ENCODE measurements around the gene RASSF8.

The RASSF8 gene

DNA sequence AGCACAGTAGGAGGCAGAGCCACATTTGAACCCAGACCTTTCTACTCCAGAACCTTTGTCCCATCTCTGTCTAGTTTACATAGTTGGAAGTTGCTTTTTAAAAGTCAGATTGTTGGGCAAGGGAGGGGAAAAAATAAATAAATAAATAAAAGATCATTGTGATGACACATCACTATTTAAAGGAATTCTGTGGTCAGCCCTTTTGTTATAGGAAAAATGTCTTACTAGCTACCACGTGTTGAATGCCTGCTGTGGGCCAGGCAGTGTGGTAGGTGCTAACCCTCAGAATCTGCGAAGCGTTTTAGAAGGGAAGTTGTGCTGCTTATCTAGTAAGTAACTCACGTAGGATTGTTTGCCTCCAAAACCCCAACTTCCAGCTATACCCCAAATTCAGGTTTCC lies 104.1 kb downstream of the RASSF8 start:
- H3K4me3 ChIP-seq (ENCODE audit: control insufficient read depth, low read depth, low read length) = no peak overlapping the region
- DNase-seq (ENCODE audit: low read depth) = peak; percentile 62
- TF ChIP-seq, protein P1, sequence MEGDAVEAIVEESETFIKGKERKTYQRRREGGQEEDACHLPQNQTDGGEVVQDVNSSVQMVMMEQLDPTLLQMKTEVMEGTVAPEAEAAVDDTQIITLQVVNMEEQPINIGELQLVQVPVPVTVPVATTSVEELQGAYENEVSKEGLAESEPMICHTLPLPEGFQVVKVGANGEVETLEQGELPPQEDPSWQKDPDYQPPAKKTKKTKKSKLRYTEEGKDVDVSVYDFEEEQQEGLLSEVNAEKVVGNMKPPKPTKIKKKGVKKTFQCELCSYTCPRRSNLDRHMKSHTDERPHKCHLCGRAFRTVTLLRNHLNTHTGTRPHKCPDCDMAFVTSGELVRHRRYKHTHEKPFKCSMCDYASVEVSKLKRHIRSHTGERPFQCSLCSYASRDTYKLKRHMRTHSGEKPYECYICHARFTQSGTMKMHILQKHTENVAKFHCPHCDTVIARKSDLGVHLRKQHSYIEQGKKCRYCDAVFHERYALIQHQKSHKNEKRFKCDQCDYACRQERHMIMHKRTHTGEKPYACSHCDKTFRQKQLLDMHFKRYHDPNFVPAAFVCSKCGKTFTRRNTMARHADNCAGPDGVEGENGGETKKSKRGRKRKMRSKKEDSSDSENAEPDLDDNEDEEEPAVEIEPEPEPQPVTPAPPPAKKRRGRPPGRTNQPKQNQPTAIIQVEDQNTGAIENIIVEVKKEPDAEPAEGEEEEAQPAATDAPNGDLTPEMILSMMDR (conservative IDR thresholded peaks at IDR 0.05; ENCODE audit: control insufficient read depth, insufficient read depth, low read depth, low read length) = no peak

DNA sequence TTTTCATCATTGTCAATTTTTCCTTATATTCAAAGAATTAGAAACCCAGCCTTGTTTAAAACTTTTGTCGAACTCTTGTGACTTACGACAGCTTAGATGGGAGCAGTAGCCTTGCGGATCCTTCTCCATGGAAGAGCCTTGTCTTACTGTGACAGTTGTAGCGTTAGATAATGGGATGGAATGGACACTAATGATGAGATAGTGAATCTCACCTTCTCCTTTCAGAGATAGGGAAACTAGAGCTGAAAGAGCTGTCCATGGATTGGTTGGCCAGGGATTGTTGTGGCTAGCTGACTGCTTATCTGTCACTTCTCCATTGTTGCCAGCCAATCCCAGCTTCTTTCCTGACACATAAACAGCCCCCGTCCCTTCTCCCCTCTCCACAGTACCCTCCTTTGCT lies 107.0 kb downstream of the RASSF8 start:
- H3K4me3 ChIP-seq (ENCODE audit: control insufficient read depth, low read depth, low read length) = no peak overlapping the region
- no peak for DNase-seq (ENCODE audit: low read depth)
- TF ChIP-seq, protein P1 (conservative IDR thresholded peaks at IDR 0.05; ENCODE audit: control insufficient read depth, insufficient read depth, low read depth, low read length) = no peak

DNA sequence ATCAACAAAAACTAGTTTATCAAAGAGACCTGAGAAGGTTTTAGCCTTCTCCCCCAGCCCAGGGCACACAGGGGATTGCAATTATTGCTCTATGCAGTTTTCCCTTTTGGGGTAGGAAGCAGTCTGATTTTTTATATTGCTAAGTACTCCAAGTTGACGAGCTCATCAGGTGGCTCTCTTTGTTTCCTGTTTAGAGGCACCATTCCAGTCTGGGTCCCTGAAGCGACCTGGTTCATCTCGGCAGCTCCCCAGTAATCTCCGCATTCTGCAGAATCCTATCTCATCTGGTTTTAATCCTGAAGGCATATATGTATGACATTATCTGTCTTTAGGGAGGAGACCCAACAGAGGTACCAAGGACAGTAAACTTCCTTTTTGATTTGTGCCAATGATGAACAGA lies 110.0 kb downstream of the RASSF8 start:
- no peak overlapping the region for H3K4me3 ChIP-seq (ENCODE audit: control insufficient read depth, low read depth, low read length)
- DNase-seq (ENCODE audit: low read depth) = no peak
- TF ChIP-seq, protein P1 (conservative IDR thresholded peaks at IDR 0.05; ENCODE audit: control insufficient read depth, insufficient read depth, low read depth, low read length) = no peak

DNA sequence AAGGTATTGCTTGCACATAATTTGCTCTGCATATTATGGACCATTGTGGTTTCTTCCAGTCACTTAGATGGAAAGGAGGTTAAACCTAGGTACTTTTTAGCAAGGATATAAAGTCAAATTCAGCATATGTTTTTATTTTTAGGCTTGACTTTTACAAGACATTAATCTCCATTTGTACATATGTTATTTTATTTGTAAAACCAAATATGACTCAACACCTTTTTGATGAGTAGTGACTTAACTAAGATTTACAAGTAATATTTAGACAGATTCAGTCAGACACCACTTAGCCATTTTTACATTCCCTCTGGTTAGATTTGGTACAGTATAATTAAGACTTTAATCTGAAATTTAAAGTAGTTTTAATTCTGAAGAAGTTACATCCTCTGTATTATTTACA lies 111.3 kb downstream of the RASSF8 start:
- no peak for DNase-seq (ENCODE audit: low read depth)
- H3K4me3 ChIP-seq (ENCODE audit: control insufficient read depth, low read depth, low read length) = no peak overlapping the region
- TF ChIP-seq, protein P1 (conservative IDR thresholded peaks at IDR 0.05; ENCODE audit: control insufficient read depth, insufficient read depth, low read depth, low read length) = no peak

DNA sequence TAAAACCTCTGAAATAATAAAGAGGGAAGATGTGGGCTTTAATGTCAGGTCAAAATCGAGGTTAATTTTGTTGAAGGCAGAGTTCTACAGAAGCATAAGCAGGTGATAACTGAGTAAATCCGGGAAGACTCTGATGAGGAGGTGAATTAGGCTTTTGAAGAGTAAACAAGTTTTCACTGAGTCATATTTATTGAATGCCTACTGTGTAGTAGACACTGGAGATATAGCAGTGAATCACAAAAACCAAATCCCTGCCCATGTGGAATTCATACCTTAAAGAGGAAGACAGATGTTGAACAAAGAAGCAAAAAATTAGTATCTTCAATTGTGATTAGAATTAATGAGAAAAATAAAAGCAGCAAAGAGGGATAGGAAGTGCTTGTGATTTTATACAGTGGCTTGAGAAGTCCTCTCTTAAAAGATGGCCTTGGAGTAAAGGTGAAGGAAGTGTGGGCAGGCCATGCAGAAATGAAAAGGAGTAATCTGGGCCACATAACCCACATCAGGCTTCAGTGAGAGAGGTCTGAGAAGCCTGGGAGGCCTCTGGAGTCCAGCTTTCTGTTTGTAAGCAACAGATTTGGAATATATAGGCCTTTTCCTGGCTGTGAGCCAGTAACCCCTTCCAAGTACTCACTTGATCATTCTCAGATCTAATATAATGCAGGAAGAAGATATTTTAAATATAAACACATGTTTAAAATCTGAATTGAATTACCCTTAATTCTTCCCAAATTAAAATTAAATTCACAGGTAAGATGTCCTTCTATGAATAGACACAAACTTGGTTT lies 119.6 kb downstream of the RASSF8 start:
- peak; percentile 43 for DNase-seq (ENCODE audit: low read depth)
- no peak overlapping the region for H3K4me3 ChIP-seq (ENCODE audit: control insufficient read depth, low read depth, low read length)
- TF ChIP-seq, protein P1 (conservative IDR thresholded peaks at IDR 0.05; ENCODE audit: control insufficient read depth, insufficient read depth, low read depth, low read length) = no peak

DNA sequence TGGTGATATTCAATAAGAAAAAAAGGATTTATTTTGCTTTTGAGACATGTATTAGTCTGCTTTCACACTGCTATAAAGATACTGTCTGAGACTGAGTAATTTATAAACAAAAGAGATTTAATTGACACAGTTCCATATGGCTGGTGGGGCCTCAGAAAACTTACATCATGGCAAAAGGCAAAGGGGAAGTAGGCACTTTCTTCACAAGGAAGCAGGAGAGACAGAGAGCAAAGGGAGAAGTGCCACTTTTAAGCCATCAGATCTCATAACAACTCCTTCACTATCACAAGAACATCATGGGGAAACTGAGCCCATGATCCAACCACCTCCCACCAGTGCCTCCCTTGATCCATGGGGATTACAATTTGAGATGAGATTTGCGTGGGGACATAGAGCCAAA lies 122.4 kb downstream of the RASSF8 start:
- TF ChIP-seq, protein P1 (conservative IDR thresholded peaks at IDR 0.05; ENCODE audit: control insufficient read depth, insufficient read depth, low read depth, low read length) = no peak
- no peak overlapping the region for H3K4me3 ChIP-seq (ENCODE audit: control insufficient read depth, low read depth, low read length)
- no peak for DNase-seq (ENCODE audit: low read depth)

Data from fibroblast of mammary gland (primary cell).